NCI-H69 (cell line): ENCODE measurements around the gene DENND6B.
"Not testable (repeated sequence)": the region's sequence is repeated elsewhere in the genome, so short reads cannot be mapped to it uniquely, and the experiment has no call there.

Source experiments
- DNase-seq: peaks from one replicate; lab custom pipeline; 2025; lab: John Stamatoyannopoulos, UW

DENND6B gene

DNA sequence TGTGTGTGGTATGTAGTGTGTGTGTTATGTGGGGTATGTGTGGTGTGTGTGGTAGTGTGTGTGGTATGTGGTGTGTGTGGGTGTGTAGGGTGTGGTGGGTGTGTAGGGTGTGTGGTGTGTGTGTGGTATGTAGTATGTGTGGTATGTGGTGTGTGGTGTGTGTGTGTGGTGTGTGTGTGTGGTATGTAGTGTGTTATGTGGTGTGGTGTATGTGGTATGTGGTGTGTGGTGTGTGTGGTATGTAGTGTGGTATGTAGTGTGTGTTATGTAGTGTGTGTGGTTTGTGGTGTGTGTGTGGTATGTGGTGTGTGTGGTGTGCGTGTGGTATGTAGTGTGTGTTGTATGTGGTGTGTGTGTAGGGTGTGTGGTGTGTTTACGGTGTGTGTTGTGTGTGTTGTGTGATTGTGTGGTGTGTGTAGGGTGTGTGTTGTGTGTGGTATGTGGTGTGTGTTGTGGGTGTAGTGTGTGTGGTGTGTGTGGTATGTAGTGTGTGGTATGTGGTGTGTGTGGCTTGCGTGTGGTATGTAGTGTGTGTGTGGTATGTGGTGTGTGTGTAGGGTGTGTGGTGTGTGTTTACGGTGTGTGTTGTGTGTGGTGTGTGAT is 12.1 kb upstream of the DENND6B start:
- no peak for DNase-seq

- DNase-seq: no peak
Observed at GRCh38 chr22:50338042-50338573, 11.3 kb upstream of the DENND6B start.

- DNase-seq: no peak
Observed at GRCh38 chr22:50337262-50338041, 10.6 kb upstream of the DENND6B start.

- not testable (repeated sequence) for DNase-seq
Observed at GRCh38 chr22:50334433-50334832, 7.6 kb upstream of the DENND6B start.

DNA sequence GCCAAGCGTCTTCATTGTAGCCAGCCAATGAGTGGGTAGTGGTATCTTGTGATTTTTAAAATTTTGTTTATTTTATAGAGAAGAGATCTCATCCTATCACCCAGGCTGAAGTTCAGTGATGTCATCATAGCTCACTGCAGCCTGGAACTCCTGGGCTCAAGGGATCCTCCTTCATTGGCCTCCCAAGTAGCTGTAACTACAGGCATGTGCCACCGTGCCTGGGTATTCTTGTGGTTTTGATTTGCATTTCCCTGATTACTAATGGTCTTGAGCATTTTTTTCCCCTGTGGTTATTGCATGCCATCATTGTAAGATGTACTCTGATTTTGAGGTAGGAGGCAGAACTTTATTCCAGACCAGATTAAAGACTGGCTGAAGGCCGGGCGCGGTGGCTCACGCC is 2.4 kb upstream of the DENND6B start:
- DNase-seq: no peak

DNA sequence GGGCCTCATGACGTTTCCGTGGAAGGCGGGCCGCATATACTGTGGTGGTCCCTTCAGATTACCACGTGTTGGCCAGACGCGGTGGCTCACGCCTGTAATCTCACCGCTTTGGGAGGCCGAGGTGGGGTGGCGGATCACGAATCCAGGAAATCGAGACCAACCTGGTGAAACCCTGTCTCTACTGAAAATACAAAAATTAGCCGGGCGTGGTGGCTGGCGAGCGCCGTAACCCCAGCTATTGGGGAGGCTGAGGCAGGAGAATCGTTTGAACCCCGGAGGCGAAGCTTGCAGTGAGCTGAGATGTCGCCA is 853 bp upstream of the DENND6B start:
- no peak for DNase-seq

- no peak for DNase-seq
Observed at GRCh38 chr22:50326225-50326955, 422 bp downstream of the DENND6B start.

DNA sequence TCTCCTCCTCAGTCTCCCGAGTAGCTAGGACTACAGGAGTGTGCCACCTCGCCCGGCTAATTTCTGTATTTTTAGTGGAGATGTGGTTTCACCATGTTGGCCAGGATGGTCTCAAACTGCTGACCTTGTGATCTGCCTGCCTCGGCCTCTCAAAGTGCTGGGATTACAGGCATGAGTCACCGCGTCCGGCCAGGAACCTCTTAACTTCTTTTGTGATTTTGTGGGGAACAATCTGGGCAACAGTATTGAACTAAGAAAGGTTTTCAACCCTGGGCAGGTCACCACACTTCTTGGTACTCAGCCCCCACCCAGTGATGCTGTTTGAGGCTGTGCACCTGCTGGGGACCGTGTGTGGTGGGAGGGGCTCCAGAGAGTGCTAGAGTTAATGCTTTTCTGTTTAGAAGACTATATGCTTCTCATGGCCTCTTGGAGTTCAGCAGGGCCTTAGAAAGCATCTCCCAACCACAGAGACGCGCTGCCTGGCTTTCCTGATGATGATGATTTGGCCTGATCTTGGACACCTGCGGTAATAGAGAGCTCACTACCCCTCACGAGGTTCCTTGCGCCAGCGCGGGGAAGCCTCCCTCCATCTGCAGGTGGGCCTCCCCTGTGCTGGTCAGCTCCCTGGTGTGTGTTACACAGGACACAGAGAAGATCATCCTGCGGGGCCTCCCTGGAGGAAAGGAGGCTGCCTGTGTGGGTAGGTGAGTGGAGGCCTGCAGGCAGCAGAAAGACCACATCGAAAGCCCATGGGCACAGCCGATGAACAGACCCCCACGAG is 1.2 kb downstream of the DENND6B start:
- no peak for DNase-seq

- no peak for DNase-seq
Observed at GRCh38 chr22:50323900-50324299, 2.9 kb downstream of the DENND6B start.

DNA sequence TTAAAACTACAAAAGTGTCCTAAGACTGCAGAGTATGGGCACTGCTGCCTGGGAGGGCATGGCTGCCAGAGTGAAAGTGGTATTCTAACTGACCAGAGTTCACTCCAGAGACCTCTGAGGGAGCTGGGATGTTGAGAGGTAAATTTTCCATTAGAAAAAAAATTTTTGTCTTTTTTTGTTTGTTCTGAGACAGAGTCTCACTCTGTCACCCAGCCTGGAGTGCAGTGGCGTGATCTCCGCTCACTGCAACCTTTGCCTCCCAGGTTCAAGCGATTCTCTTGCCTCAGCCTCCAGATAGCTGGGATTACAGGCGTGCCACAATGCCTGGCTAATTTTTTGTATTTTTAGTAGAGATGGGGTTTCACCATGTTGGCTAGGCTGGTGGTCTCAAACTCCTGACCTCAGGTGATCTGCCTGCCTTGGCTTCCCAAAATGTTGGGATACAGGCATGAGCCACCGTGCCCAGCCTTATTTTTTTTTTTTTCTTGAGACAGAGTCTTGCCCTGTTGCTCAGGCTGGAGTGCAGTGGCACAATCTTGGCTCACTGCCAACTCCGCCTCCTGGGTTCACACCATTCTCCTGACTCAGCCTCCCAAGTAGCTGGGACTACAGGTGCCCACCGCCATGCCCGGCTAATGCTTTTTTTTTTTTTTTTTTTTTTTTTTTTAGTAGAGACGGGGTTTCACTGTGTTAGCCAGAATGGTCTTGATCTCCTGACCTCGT is 4.3 kb downstream of the DENND6B start:
- not testable (repeated sequence) for DNase-seq

GRCh38 chr22:50320671-50321325 is 6.0 kb downstream of the DENND6B start:
- DNase-seq: no peak

GRCh38 chr22:50320116-50320515 is 6.7 kb downstream of the DENND6B start:
- no peak for DNase-seq

- DNase-seq: no peak
Observed at GRCh38 chr22:50319503-50319951, 7.3 kb downstream of the DENND6B start.

GRCh38 chr22:50318698-50319411 is 8.0 kb downstream of the DENND6B start:
- DNase-seq: no peak

DNA sequence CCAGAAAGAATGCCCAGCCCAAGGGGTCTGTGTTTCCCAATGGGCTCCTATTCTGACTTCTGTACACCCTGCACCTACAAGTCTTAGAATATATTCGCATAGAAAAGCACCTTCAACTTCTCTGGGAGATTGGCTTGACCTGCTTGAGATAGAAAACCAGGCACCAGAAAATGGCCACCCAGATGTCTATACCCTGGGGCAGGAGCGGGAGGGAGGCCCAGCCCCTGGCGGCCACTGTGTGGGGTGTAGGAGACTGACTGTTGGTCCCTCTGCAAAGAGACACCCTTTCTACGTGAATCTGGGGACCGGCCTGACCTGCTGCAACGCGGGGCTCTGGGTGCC is 8.5 kb downstream of the DENND6B start:
- no peak for DNase-seq

- DNase-seq: no peak
Observed at GRCh38 chr22:50317674-50318073, 9.1 kb downstream of the DENND6B start.

- DNase-seq: peak; percentile 76
Observed at GRCh38 chr22:50317178-50317577, 9.6 kb downstream of the DENND6B start.

DNA sequence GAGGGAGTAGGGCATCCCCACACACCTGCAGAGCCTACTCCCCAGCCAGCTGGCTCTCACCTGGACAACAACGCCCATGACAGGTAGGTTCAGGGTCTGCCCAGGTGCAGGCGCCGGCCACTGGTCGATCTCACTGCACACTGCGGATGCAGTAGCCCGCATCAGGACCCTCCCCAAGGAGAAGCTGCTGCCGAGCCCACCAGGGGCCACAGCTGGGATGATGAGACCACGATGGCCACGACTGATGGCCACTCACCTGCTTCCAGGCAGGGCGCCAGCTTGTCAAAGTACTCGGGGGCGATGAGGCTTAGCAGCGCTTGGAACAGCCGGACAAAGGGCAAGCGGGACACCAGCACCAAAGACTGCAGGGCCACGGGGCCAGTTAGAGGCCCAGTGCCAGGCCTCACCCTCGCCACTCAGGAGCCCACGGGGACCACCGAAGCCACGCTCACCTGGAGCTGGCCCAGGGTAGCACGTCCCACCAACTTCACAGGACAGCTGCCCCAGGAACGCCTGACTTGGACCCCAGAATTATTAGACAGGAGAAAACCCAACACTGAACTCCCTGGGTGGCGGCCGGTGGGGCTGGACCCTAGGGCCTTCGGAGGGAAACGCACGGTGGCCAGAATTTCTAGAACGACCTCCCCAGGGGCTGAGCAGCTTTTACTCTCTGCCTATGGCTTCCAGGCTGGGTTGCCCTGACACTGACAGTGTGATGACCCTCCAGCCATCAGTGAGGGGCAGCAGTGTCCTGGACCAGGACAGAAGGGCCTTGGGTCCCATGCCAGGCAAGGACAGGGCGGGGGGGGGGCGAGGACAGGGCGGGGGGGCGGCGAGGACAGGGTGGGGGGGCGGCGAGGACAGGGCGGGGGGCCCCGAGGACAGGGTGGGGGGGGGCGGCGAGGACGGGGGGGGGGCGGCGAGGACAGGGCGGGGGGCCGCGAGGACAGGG is 10.4 kb downstream of the DENND6B start:
- DNase-seq: no peak
